Nephron progenitor cell (in vitro differentiated cells): ENCODE data around the gene TMIGD3.

Experiments
- DNase-seq: peaks from one replicate; pipeline ENCODE4 v3.0.0; 2021
- H3K27ac Mint-ChIP-seq: 2 replicates; pipeline ENCODE4 v1.8.0; 2021; ENCODE audit warnings: mild to moderate bottlenecking, moderate library complexity, mixed read lengths
- H3K27me3 Mint-ChIP-seq: 2 replicates; pipeline ENCODE4 v1.8.0; 2021; ENCODE audit warnings: mild to moderate bottlenecking, low read depth, mixed read lengths; ENCODE audit not compliant: poor library complexity
- H3K36me3 Mint-ChIP-seq: 2 replicates; pipeline ENCODE4 v1.8.0; 2021; ENCODE audit warnings: low read depth, mixed read lengths
- H3K4me1 Mint-ChIP-seq: 2 replicates; pipeline ENCODE4 v1.8.0; 2021; ENCODE audit warnings: mixed read lengths
- H3K4me3 Mint-ChIP-seq: 2 replicates; pipeline ENCODE4 v1.8.0; 2021; ENCODE audit warnings: mild to moderate bottlenecking, moderate library complexity, mixed read lengths
- H3K9me3 Mint-ChIP-seq: 2 replicates; pipeline ENCODE4 v1.8.0; 2021; ENCODE audit warnings: mild to moderate bottlenecking, moderate library complexity, mixed read lengths
- TF ChIP-seq, protein P1 (sequence below): fragments of 200-600 bp; sonication (generic); IDR thresholded peaks from 2 replicates; pipeline ENCODE4 v1.5.0; 2021; ENCODE audit warnings: antibody characterized with exemption

Gene TMIGD3

GRCh38 chr1:111517469-111518225 lies 14.2 kb upstream of the TMIGD3 start:
- Mint-ChIP-seq H3K36me3 (no peaks in the 10 kb centered on the region), H3K4me1 (peaks cover 11% of the 10 kb centered on the region), H3K27ac (no peak overlapping the region), H3K9me3 (peaks cover under 1% of the 10 kb centered on the region), H3K4me3 (no peak overlapping the region), H3K27me3 (peaks cover 13% of the 10 kb centered on the region)
- TF ChIP-seq, protein P1, sequence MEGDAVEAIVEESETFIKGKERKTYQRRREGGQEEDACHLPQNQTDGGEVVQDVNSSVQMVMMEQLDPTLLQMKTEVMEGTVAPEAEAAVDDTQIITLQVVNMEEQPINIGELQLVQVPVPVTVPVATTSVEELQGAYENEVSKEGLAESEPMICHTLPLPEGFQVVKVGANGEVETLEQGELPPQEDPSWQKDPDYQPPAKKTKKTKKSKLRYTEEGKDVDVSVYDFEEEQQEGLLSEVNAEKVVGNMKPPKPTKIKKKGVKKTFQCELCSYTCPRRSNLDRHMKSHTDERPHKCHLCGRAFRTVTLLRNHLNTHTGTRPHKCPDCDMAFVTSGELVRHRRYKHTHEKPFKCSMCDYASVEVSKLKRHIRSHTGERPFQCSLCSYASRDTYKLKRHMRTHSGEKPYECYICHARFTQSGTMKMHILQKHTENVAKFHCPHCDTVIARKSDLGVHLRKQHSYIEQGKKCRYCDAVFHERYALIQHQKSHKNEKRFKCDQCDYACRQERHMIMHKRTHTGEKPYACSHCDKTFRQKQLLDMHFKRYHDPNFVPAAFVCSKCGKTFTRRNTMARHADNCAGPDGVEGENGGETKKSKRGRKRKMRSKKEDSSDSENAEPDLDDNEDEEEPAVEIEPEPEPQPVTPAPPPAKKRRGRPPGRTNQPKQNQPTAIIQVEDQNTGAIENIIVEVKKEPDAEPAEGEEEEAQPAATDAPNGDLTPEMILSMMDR: no peak
- no peak for DNase-seq

- Mint-ChIP-seq H3K36me3 (no peaks in the 10 kb centered on the region), H3K4me1 (peaks cover 11% of the 10 kb centered on the region), H3K4me3 (no peak overlapping the region), H3K27me3 (peaks cover 13% of the 10 kb centered on the region), H3K9me3 (no peaks in the 10 kb centered on the region), H3K27ac (no peak overlapping the region)
- TF ChIP-seq, protein P1: no peak
- DNase-seq: no peak
These were observed 12.6 kb upstream of the TMIGD3 start for GRCh38 chr1:111516005-111516535.

DNA sequence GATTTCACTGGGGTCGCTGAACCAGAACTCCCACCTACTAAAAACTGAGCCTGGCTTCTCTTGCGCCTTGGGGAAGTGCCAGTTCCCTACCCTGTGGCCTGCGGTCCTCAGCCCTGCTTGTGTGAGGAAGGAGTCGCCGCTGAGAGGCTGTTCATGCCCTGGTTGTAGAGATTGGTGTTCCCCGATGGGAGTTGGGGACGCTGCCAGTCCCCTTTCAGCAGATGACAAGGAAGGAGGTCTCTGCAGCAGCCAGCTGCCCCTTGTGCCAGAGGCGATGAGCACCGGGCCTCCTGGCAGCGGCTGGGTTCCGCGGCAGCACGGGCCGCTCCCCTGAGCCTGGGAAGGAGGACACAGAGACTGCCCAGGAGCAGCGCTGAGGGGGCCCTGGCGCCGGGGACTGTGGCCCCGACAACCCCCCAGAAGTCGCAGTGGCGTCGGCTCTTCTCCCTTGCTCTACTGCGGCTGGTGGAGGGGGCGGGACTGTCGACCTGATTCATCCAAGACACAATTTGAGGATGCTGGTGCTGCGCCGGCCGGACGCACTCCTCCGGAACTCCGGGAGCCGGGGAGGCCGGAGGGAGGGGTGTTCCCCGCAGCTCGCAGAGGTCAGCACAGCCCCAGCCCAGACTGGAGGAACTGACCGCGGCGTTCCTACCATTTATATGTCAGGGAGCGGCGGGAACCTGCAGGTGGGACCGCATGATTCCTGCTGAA lies 12.0 kb upstream of the TMIGD3 start:
- Mint-ChIP-seq H3K36me3 (no peaks in the 10 kb centered on the region), H3K4me1 (peaks cover 11% of the 10 kb centered on the region), H3K27me3 (peaks cover 13% of the 10 kb centered on the region), H3K4me3 (no peak overlapping the region), H3K27ac (no peak overlapping the region), H3K9me3 (no peaks in the 10 kb centered on the region)
- DNase-seq: no peak
- TF ChIP-seq, protein P1: no peak

DNA sequence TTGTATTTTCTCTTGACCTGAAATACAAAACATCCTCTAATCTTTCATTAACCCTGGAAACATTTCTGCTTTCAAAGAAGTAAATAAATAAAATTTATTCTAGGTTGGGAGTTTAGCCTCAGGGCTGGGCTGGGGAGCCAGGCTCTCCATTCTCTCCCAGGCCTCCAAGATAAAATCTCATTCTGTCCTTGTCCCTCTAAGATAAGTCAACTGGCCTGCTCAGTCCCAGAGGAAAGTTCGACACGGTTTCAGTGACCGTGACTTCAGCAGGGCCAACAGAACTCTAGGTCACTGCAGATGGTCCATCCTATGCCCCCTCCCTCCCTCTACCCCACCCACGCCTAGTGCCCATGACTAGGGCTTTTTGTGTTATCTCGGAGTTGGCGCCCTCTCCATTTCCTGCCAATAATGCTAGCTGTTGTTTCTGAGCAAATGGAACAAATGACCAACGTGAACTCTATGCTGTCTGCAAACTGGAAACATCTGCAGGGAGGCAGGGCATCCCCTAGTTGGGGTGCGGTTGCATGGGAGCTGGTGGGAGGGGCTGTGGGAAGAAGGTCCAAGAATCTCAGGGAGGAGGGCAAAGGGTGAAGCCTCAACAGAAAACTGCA lies 10.1 kb upstream of the TMIGD3 start:
- H3K27me3 Mint-ChIP-seq: peaks cover 7% of the 10 kb centered on the region

GRCh38 chr1:111512931-111513330 lies 9.5 kb upstream of the TMIGD3 start:
- no peak for DNase-seq
- no peak overlapping the region for H3K27ac Mint-ChIP-seq
- H3K36me3 Mint-ChIP-seq: no peaks in the 10 kb centered on the region
- H3K9me3 Mint-ChIP-seq: no peaks in the 10 kb centered on the region
- peaks cover 7% of the 10 kb centered on the region for H3K27me3 Mint-ChIP-seq
- TF ChIP-seq, protein P1: no peak
- peaks cover 25% of the 10 kb centered on the region for H3K4me1 Mint-ChIP-seq
- H3K4me3 Mint-ChIP-seq: no peak overlapping the region

More for the DNA sequence above, 10.1 kb upstream of the TMIGD3 start:
- no peaks in the 10 kb centered on the region for H3K36me3 Mint-ChIP-seq
- no peak overlapping the region for H3K4me3 Mint-ChIP-seq
- no peaks in the 10 kb centered on the region for H3K9me3 Mint-ChIP-seq
- H3K27ac Mint-ChIP-seq: peak overlapping the region; percentile 49
- TF ChIP-seq, protein P1: no peak
- H3K4me1 Mint-ChIP-seq: peaks cover 19% of the 10 kb centered on the region
- DNase-seq: no peak
